Measurements from ENCODE around the gene EIF2S1. TPM values are rescaled to one million over a fixed set of nuclear protein-coding genes. Genes with fewer than 3 reads are reported as not detected.
"Not testable (repeated sequence)": the region's sequence is repeated elsewhere in the genome, so short reads cannot be mapped to it uniquely, and the experiment has no call there.

The EIF2S1 gene
- total RNA-seq, 2 experiments from 2014 or later, result 145 to 189 TPM

DNA sequence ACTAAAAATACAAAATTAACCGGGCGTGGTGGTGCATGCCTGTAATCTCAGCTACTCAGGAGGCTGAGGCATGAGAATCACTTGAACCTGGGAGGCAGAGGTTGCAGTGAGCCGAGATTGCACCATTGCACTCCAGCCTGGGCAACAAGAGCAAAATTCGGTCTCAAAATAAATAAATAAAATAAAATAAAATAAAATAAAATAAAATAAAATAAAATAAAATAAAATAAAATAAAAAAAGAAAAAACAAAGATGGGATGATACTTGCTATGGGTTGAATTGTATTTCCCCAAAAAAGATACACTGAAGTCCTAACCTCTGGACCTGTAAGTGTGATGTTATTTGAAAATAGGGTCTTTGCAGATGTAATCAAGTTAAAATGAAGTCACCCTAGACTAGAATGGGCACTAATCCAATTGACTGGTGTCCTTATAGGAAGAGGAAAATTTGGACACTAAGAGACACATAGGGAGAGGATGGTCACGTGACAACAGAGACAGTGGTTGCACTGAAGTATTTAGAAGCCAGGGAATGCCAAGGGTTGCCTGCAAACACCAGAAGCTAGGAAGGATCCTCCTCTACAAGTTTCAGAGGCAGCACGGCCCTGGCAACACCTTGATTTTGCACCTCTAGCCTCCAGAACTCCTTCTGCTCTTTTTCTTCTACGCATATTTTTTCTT is 48.1 kb downstream of the EIF2S1 start:
- peaks cover 14% of the 10 kb centered on the region for H3K27me3 Mint-ChIP-seq
- CTCF ChIA-PET; H3K4me1 Mint-ChIP-seq; DNase-seq; H3K9me3 Mint-ChIP-seq (ENCODE audit: low read depth); H3K4me3 Mint-ChIP-seq; H3K27ac Mint-ChIP-seq; ATAC-seq; H3K36me3 Mint-ChIP-seq: not testable (repeated sequence)

DNA sequence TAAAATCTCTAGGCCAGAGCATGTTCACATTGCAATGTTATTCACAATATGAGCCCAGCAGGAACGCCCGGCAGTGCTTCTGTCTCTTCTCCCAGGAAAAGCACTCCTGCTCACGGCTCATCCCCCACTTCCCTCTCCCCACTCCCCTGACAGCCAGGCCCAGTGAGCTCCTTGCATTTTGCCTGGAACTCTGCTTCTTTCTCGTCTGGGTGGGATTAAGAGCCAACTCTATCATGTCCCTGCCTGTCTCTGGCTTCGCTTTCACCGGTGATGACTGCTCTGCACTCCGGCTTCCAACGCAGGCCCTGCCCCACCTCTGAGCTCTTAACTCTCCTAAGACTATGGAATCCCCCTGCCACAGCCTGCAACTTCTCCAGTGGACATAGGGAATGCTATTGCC is 49.3 kb downstream of the EIF2S1 start:
- Mint-ChIP-seq H3K4me1 (peaks cover 9% of the 10 kb centered on the region), H3K9me3 (ENCODE audit: low read depth) (no peaks in the 10 kb centered on the region), H3K27ac (no peak overlapping the region), H3K27me3 (peaks cover 14% of the 10 kb centered on the region), H3K36me3 (no peaks in the 10 kb centered on the region), H3K4me3 (no peak overlapping the region)
- ATAC-seq (no peak), DNase-seq (no peak)
- CTCF ChIA-PET, result no interaction called here

GRCh38 chr14:67410313-67410712 is 50.2 kb downstream of the EIF2S1 start:
- no peak overlapping the region for H3K4me3 Mint-ChIP-seq
- peaks cover 14% of the 10 kb centered on the region for H3K27me3 Mint-ChIP-seq
- ATAC-seq (no peak), DNase-seq (no peak)
- no peak overlapping the region for H3K27ac Mint-ChIP-seq
- no peaks in the 10 kb centered on the region for H3K36me3 Mint-ChIP-seq
- no peaks in the 10 kb centered on the region for H3K9me3 Mint-ChIP-seq (ENCODE audit: low read depth)
- H3K4me1 Mint-ChIP-seq, result peaks cover 9% of the 10 kb centered on the region
- CTCF ChIA-PET, result no interaction called here

- H3K27me3 Mint-ChIP-seq, result peaks cover 14% of the 10 kb centered on the region
- CTCF ChIA-PET, result interaction anchor here (1.1 to 1.9 kb wide), 4 partner anchors 9 to 188 kb away, joined by 3 to 8 read pairs (median 4); partner anchors contain the start of gene PIGH
- H3K4me3 Mint-ChIP-seq, result no peak overlapping the region
- no peaks in the 10 kb centered on the region for H3K36me3 Mint-ChIP-seq
- ATAC-seq (no peak), DNase-seq (no peak)
- no peaks in the 10 kb centered on the region for H3K9me3 Mint-ChIP-seq (ENCODE audit: low read depth)
- no peak overlapping the region for H3K27ac Mint-ChIP-seq
- H3K4me1 Mint-ChIP-seq, result peaks cover 9% of the 10 kb centered on the region
Measured at GRCh38 chr14:67411370-67411769, 51.2 kb downstream of the EIF2S1 start.

DNA sequence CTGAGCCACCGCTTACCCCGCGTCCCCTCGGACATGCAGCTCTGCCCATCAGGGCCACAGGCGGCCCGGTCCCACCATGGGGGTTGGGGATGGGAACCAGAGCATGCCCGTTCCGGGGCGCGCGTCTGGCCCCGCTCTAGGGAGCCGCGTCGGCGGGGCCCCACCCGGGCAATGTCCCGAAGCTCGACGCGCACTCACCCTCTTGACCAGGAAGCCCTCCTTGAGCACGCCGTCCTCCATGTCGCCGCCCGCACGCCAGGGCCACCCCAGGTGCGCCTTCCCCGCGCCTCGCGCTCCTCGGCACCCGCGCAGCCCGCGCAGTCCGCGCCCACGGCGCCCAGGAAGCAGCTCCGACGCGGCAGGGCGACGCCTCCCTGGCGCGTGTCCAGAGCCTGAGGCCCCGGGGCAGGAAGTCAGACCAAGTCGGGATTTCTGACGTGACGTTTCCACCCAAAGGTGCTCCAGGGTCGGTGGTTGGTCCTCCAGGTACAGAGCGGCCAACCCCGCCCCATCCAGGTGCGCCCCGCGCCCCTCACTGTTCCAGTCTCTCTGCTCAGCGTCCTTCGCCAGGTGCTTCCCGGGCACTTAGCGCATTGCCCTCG is 51.8 kb downstream of the EIF2S1 start, which contains the start of gene PLEK2:
PLEK2 (minus strand) TSS at position 346 of the 602 bp plus-strand sequence; CDS start at position 240, 106 bp downstream.
- H3K36me3 Mint-ChIP-seq, result no peaks in the 10 kb centered on the region
- no peak for DNase-seq
- no peaks in the 10 kb centered on the region for H3K9me3 Mint-ChIP-seq (ENCODE audit: low read depth)
- ATAC-seq, result peak; percentile 78
- H3K27ac Mint-ChIP-seq, result no peak within 1 kb of the TSS
- CTCF ChIA-PET, result interaction anchor here (1.1 to 1.9 kb wide), 5 partner anchors 9 to 188 kb away, joined by 3 to 8 read pairs (median 4); partner anchors contain the start of gene PIGH
- peaks cover 9% of the 10 kb centered on the region for H3K4me1 Mint-ChIP-seq
- peaks cover 14% of the 10 kb centered on the region for H3K27me3 Mint-ChIP-seq
- peak within 1 kb of the TSS; percentile 46 for H3K4me3 Mint-ChIP-seq

- Mint-ChIP-seq H3K4me3 (no peak overlapping the region), H3K9me3 (ENCODE audit: low read depth) (no peaks in the 10 kb centered on the region), H3K4me1 (peaks cover 9% of the 10 kb centered on the region), H3K27me3 (peaks cover 14% of the 10 kb centered on the region), H3K27ac (no peak overlapping the region), H3K36me3 (no peaks in the 10 kb centered on the region)
- CTCF ChIA-PET, result interaction anchor here (0.7 to 2.1 kb wide), 4 partner anchors 13 to 290 kb away, joined by 3 to 9 read pairs (median 3); partner anchors contain the start of gene PIGH
- DNase-seq, result peak; percentile 50
- peak; percentile 63 for ATAC-seq
Measured at GRCh38 chr14:67413806-67414769, 54.0 kb downstream of the EIF2S1 start.

DNA sequence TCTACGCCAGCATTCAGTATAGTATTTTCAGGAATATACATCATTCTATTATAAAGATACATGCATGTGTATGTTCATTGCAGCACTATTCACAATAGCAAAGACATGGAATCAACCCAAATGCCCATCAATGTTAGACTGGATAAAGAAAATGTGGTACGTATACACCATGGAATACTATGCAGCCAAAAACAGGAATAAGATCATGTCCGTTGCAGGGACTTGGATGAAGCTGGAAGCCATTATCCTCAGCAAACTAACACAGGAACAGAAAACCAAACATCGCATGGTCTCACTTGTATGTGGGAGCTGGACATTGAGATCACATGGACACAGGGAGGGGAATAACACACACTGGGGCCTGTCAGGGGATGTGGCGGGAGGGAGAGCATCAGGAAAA is 55.5 kb downstream of the EIF2S1 start:
- not testable (repeated sequence) for H3K9me3 Mint-ChIP-seq (ENCODE audit: low read depth); ATAC-seq; H3K4me3 Mint-ChIP-seq; H3K36me3 Mint-ChIP-seq; DNase-seq; H3K27ac Mint-ChIP-seq; H3K4me1 Mint-ChIP-seq
- peaks cover 13% of the 10 kb centered on the region for H3K27me3 Mint-ChIP-seq
- CTCF ChIA-PET, result interaction anchor here (0.8 to 2.1 kb wide), 3 partner anchors 156 to 300 kb away, joined by 3 to 7 read pairs (median 3); no protein-coding TSS in a partner anchor

GRCh38 chr14:67416085-67416484 is 56.0 kb downstream of the EIF2S1 start:
- DNase-seq (no peak), ATAC-seq (no peak)
- Mint-ChIP-seq H3K4me1 (peaks cover 9% of the 10 kb centered on the region), H3K36me3 (no peaks in the 10 kb centered on the region), H3K27ac (no peak overlapping the region), H3K4me3 (no peak overlapping the region), H3K9me3 (ENCODE audit: low read depth) (no peaks in the 10 kb centered on the region), H3K27me3 (peaks cover 15% of the 10 kb centered on the region)
- CTCF ChIA-PET, result interaction anchor here (0.6 to 2.1 kb wide), 4 partner anchors 11 to 300 kb away, joined by 3 to 7 read pairs (median 3); no protein-coding TSS in a partner anchor

DNA sequence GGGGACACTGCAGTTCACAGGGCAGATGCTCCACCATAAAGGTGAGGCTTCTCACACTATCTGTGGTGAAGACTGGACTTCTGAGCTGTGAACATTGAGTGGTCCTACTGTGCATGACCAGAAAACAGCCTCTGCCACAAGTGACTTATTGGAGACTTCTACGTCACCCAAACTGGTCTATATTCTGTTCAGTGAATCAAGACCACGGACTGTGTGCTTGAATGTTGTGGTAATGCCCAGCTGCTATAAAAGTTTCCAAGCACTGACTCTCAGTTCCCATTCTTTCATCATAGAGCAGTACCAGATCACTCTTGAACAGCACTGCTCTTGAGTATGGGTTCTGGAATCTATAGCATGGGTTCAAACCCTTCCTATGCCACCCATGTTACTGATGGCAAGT is 56.7 kb downstream of the EIF2S1 start:
- peaks cover 9% of the 10 kb centered on the region for H3K4me1 Mint-ChIP-seq
- no peak overlapping the region for H3K4me3 Mint-ChIP-seq
- CTCF ChIA-PET, result interaction anchor here (1.3 to 2.1 kb wide), 2 partner anchors 155 to 288 kb away, joined by 3 to 7 read pairs; no protein-coding TSS in a partner anchor
- no peaks in the 10 kb centered on the region for H3K36me3 Mint-ChIP-seq
- H3K27ac Mint-ChIP-seq, result no peak overlapping the region
- peaks cover 11% of the 10 kb centered on the region for H3K27me3 Mint-ChIP-seq
- DNase-seq (no peak), ATAC-seq (no peak)
- no peaks in the 10 kb centered on the region for H3K9me3 Mint-ChIP-seq (ENCODE audit: low read depth)

DNA sequence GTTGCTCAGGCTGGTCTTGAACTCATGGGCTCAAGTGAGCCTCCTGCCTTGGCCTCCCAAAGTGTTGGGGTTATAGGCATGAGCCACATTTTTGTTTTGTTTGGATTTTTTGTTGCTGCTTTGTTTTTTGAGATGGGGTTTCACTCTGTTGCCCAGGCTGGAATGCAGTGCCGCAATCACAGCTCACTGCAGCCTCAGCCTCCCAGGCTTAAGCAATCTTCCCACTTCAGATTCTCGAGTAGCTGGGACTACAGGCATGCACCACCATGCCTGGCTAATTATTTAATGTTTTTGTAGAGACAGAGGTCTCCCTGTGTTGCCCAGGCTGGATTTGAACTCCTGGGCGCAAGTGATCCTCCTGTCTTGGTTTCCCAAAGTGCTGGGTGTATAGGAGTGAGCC is 57.5 kb downstream of the EIF2S1 start:
- no peak for DNase-seq
- Mint-ChIP-seq H3K4me3 (no peak overlapping the region), H3K9me3 (ENCODE audit: low read depth) (no peaks in the 10 kb centered on the region), H3K36me3 (no peaks in the 10 kb centered on the region), H3K27ac (no peak overlapping the region), H3K4me1 (peaks cover 4% of the 10 kb centered on the region), H3K27me3 (peaks cover 5% of the 10 kb centered on the region)
- CTCF ChIA-PET, result interaction anchor here (0.9 kb wide), 1 partner anchor 174 kb away, joined by 3 read pairs; no protein-coding TSS in a partner anchor
- ATAC-seq, result no peak

- ATAC-seq (no peak), DNase-seq (no peak)
- Mint-ChIP-seq H3K4me3 (no peak overlapping the region), H3K27me3 (peaks cover 8% of the 10 kb centered on the region), H3K36me3 (no peaks in the 10 kb centered on the region), H3K4me1 (peaks cover 9% of the 10 kb centered on the region), H3K27ac (no peak overlapping the region), H3K9me3 (ENCODE audit: low read depth) (no peaks in the 10 kb centered on the region)
- CTCF ChIA-PET, result no interaction called here
Measured at GRCh38 chr14:67418401-67419191, 58.5 kb downstream of the EIF2S1 start.

- H3K9me3 Mint-ChIP-seq (ENCODE audit: low read depth), result no peaks in the 10 kb centered on the region
- H3K4me3 Mint-ChIP-seq, result no peak overlapping the region
- peaks cover 16% of the 10 kb centered on the region for H3K27me3 Mint-ChIP-seq
- CTCF ChIA-PET, result interaction anchor here (0.5 to 2.2 kb wide), 13 partner anchors 8 to 329 kb away, joined by 3 to 13 read pairs (median 3); no protein-coding TSS in a partner anchor
- no peaks in the 10 kb centered on the region for H3K36me3 Mint-ChIP-seq
- H3K4me1 Mint-ChIP-seq, result peaks cover 7% of the 10 kb centered on the region
- no peak overlapping the region for H3K27ac Mint-ChIP-seq
- ATAC-seq (peak; percentile 67), DNase-seq (peak; percentile 63)
Measured at GRCh38 chr14:67420102-67420739, 60.1 kb downstream of the EIF2S1 start.

All from activated CD8-positive, alpha-beta memory T cell treated with anti-CD3 and anti-CD28 coated beads, Interleukin-2, amount 10 ng/mL, durations not matched to agents 7 days and 5 days (primary cell).